ENCODE measurements around the gene SPPL3. TPM values are rescaled to one million over a fixed set of nuclear protein-coding genes. Genes with fewer than 3 reads are reported as not detected.

Gene SPPL3
- total RNA-seq, 4 donors from 2014 or later = 25.5 to 30.4 (median 29.0) TPM

DNA sequence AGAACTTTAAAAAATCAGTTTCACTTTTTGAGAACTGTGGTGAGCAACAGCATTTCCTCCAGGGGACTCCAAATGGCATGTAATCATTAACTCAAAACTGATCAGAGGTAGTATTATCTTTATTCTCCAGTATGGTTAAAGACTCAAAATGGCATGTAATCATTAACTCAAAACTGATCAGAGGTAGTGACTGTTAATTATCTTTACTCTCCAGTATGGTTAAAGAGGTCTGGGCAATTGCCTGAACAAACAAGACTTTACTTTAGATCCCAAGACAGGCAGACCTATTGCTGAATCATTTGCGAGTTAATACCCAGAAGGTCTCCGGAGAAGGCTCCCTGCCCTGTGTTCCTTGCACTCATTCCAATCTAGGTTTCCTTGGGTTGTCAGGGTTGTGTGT, 185.1 kb downstream of the SPPL3 start:
- peaks cover 0 to 99% (median 5%) of the 10 kb centered on the region in 3 donors for H3K36me3 ChIP-seq
- no peak for DNase-seq (ENCODE audit: low spot score in 2 of 2)
- no peaks in the 10 kb centered on the region for H3K9me3 ChIP-seq
- TF ChIP-seq POLR2A (IDR thresholded peaks at IDR 0.05) (no peak), EP300 (IDR thresholded peaks at IDR 0.05) (no peak)
- TF ChIP-seq, protein P1, sequence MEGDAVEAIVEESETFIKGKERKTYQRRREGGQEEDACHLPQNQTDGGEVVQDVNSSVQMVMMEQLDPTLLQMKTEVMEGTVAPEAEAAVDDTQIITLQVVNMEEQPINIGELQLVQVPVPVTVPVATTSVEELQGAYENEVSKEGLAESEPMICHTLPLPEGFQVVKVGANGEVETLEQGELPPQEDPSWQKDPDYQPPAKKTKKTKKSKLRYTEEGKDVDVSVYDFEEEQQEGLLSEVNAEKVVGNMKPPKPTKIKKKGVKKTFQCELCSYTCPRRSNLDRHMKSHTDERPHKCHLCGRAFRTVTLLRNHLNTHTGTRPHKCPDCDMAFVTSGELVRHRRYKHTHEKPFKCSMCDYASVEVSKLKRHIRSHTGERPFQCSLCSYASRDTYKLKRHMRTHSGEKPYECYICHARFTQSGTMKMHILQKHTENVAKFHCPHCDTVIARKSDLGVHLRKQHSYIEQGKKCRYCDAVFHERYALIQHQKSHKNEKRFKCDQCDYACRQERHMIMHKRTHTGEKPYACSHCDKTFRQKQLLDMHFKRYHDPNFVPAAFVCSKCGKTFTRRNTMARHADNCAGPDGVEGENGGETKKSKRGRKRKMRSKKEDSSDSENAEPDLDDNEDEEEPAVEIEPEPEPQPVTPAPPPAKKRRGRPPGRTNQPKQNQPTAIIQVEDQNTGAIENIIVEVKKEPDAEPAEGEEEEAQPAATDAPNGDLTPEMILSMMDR (IDR thresholded peaks at IDR 0.05) = no peak
- H3K27me3 ChIP-seq = no peaks in the 10 kb centered on the region
- WGBS, 2 donors = 80 to 84% methylated on average over 2 of the region's 2 CpGs
- peaks cover 0 to under 1% (median 0%) of the 10 kb centered on the region in 4 donors for H3K4me1 ChIP-seq
- no peak overlapping the region for H3K4me3 ChIP-seq
- H3K27ac ChIP-seq = no peak overlapping the region

DNA sequence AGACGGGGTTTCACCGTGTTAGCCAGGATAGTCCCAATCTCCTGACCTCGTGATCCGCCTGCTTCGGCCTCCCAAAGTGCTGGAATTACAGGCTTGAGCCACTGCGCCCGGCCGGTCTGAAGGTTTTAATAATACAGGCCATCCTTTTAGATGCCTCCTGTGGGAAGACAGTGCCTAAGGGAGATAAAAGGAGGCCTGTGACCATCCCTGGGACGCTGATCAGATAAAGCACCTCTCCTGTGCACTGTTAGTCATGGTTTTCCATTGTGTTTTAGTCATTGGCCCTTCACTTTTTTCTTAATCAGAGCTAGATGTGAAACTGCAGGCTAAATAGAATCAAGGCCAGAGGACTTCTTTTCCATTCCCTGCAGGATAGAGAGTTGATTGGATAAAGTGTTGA, 186.1 kb downstream of the SPPL3 start:
- TF ChIP-seq POLR2A (IDR thresholded peaks at IDR 0.05) = no peak
- TF ChIP-seq, protein P1 (IDR thresholded peaks at IDR 0.05) = no peak
- TF ChIP-seq EP300 (IDR thresholded peaks at IDR 0.05) = no peak
- Histone ChIP-seq H3K27ac (no peak overlapping the region), H3K36me3 (peaks cover 0 to 96% (median 5%) of the 10 kb centered on the region in 3 donors), H3K4me1 (peaks cover 0 to 8% (median 0%) of the 10 kb centered on the region in 4 donors), H3K4me3 (no peak overlapping the region), H3K9me3 (no peaks in the 10 kb centered on the region), H3K27me3 (no peaks in the 10 kb centered on the region)
- DNase-seq (ENCODE audit: low spot score in 2 of 2) = no peak
- 94 to 95% methylated on average over 9 of the region's 9 CpGs for WGBS, 2 donors

DNA sequence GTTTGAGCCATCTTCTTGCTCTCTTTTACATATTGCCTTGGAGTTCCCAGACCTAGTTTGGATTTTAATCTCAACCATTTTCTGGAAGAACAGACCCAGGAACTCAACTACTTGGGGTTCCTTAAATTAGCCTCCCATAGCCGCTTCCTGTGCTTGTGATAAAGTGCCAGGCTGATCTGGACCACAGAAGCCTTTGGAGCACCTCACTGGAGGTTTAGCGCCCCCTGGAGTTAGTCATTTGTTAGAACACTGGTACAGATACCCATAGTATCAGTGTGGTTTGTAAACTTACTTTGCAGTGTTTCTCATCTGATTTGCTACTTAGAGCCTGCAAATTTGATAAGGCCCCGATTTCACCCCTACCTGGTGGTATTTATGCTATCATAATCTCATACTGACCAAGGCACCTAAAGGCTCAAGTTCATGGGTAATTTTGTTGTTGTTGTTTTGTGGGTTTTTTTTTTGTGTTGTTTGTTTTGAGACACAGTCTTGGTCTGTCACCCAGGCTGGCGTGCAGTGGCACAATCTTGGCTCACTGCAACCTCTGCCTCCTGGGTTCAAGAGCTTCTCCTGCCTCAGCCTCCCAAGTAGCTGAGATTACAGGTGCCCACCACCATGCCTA, 190.2 kb downstream of the SPPL3 start:
- peak; percentile 23 to 90 for DNase-seq (ENCODE audit: low spot score in 2 of 2)
- Histone ChIP-seq H3K4me3 (no peak overlapping the region), H3K4me1 (peaks cover 0 to 34% (median 17%) of the 10 kb centered on the region in 4 donors), H3K27me3 (no peaks in the 10 kb centered on the region), H3K36me3 (peaks cover 0 to 55% (median 5%) of the 10 kb centered on the region in 3 donors), H3K9me3 (no peaks in the 10 kb centered on the region), H3K27ac (no peak overlapping the region)
- WGBS, 2 donors = 17 to 28% methylated on average over 4 of the region's 4 CpGs
- TF ChIP-seq POLR2A (IDR thresholded peaks at IDR 0.05) (no peak), EP300 (IDR thresholded peaks at IDR 0.05) (no peak)
- TF ChIP-seq, protein P1 (IDR thresholded peaks at IDR 0.05) = peak; percentile 70 to 81 (median 79)

DNA sequence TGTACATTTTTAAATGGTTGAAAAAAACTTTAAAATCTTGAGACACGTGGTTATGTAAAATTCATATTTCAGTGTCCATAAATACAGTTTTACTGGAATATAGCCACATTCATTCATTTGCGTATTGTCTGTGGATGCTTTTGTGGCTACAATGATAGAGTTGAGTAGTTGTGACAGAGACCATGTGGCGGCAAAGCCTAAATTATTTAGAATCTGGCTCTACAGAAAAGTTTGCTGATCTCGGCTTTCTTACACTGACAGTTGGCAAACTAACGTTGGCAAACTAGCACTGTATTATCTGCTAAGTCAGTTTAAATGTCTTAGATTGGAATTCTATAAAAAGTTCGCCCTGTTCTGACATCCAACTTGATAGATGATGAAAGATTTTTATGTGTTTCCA, 191.5 kb downstream of the SPPL3 start:
- 61 to 63% methylated on average over 6 of the region's 6 CpGs for WGBS, 2 donors
- Histone ChIP-seq H3K27me3 (no peaks in the 10 kb centered on the region), H3K36me3 (peaks cover 0 to 41% (median 0%) of the 10 kb centered on the region in 3 donors), H3K9me3 (no peaks in the 10 kb centered on the region), H3K27ac (no peak overlapping the region), H3K4me3 (no peak overlapping the region), H3K4me1 (peaks cover 0 to 34% (median 17%) of the 10 kb centered on the region in 4 donors)
- no peak for DNase-seq (ENCODE audit: low spot score in 2 of 2)
- TF ChIP-seq POLR2A (IDR thresholded peaks at IDR 0.05) (no peak), EP300 (IDR thresholded peaks at IDR 0.05) (no peak)
- TF ChIP-seq, protein P1 (IDR thresholded peaks at IDR 0.05) = no peak

Other genes with a start within 250 kb of the SPPL3 start
- gene MLEC, start 217.2 kb downstream of the SPPL3 start, total RNA-seq = 10 to 100 TPM; 42.6 to 67.8 (median 58.6) TPM
- 10 to 100 TPM; 20.4 to 27.1 (median 22.1) TPM for gene UNC119B, start 193.9 kb downstream of the SPPL3 start, total RNA-seq
- gene ACADS, start 178.5 kb downstream of the SPPL3 start, total RNA-seq = 10 to 100 TPM; 24.7 to 53.4 (median 34.3) TPM
- not detected for gene HNF1A, start 74.2 kb upstream of the SPPL3 start, total RNA-seq
- 10 to 100 TPM; 15.0 to 29.7 (median 20.6) TPM for gene C12orf43, start 112.1 kb upstream of the SPPL3 start, total RNA-seq
- under 1 TPM in 2 of 4 donors, not detected in 2; 0.20 to 0.44 TPM for gene OASL, start 134.9 kb upstream of the SPPL3 start, total RNA-seq
- gene P2RX7, start 228.5 kb upstream of the SPPL3 start, total RNA-seq = 10 to 100 TPM in 2 of 4 donors, 1 to 10 TPM in 2; 5.2 to 13.8 (median 9.5) TPM

All from tibial nerve (tissue), 4 donors.